ENCODE measurements around the gene SDK2.
"Not testable (repeated sequence)": the region's sequence is repeated elsewhere in the genome, so short reads cannot be mapped to it uniquely, and the experiment has no call there.

Gene SDK2

DNA sequence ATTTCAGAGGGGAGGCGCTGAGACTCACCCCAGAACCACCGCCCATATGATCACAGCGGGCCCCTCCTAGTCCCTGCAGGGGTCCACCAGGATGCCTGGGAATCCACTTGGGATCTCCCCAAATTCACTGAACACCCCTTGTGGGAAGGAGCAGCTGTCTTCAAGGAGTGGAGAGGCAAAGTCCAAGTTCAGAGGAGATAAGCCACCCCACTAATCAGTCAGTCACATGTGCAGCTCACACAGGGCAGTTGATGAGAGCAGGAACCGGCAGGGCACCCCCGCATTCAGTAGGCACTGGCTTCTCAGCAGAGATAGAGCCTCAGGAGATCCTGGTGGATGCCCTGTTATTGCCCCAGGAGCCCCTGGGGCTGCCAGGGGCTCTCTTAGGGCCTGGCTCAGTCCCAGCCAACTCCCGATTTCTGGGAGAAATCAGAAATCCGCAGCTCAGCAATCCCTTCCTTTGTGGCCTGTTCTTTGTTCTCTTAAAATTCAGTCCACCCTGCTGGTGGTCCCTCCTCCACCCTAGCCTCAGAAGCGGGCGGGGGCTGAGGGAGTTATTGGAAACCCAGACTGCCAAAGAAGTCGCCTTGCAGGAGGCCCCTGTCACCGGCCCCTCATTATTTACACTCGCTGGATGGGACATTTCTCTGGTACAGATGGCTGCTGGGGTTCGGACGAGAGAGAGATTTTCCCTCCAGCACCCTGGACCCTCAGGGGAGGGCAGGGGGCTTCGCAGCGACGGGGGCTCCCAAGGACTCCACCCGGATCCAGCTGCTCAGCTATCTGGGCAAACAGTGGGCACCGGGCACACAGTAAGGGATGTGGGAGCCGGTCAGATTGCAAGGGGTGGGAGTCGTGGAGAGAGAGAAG is 334.3 kb downstream of the SDK2 start:
- DNase-seq, result no peak

DNA sequence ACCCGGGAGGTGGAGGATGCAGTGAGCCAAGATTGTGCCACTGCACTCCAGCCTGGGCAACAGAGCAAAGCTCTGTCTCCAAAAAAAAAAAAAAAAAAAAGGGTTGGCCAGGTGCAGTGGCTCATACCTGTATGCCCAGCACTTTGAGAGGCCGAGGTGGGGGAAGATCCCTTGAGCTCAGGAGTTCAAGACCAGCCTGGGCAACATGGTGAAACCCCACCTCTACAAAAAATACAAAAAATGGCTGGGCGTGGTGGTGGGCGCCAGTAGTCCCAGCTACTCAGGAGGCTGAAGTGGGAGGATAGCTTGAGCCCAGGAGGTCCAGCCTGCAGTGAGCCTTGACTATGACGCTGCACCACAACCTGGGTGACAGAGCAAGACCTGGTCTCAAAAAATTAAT is 335.3 kb downstream of the SDK2 start:
- DNase-seq, result not testable (repeated sequence)

DNA sequence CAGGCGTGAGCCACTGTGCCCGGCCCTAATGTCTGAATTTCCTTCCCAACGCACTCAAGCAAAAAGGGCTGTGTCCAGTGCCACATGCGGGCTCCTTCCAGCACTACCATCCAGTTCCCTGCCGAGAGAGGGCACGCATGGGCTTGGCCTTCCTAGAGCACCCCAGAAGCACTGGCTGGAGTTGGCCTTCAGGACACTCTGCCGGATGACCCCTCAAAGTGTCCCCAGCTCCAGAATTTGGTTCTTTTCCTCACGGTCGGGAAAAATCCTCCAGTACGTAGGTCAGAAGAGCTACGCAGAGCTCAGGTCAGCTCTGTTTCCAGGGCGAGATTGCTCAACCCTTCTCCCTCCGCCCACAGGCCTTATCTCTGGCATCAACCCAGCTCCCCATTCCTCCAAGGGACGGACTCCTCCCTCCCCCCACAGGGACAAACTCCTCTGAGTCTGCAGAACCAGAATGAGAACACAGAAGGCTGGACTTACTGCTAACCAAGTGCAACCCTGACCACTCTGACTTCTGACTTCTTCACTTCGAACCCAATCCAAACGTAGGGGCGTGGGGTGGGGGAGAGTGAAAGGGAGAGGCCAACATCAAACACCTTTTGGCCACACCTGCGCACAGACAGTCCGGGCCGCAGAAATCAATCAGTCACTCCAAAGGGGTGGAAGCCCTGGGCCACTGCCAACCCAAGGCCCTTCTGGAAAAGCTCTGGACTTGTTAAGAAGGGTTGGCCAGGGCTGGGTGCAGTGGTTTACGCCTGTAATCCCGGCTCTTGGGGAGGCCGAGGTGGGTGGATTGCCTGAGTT is 336.0 kb downstream of the SDK2 start:
- no peak for DNase-seq

DNA sequence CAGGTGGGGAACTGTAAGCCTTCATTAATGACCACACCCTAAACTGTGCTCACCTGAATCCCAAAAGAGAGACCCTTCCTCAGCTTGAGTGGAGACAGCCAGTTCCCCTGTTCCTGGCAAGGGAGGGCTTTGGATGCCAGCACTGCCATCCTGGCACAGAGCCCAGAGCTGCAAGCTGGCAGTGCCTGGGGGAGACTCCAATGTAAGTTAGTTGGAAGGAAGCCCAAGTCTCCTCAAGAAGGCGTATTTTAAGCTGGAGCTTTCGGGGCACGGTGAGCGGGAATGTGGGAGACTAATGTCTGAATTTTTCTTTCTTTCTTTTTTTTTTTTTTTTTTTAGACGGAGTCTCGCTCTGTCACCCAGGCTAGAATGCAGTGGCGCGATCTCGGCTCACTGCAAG is 337.1 kb downstream of the SDK2 start:
- no peak for DNase-seq

DNA sequence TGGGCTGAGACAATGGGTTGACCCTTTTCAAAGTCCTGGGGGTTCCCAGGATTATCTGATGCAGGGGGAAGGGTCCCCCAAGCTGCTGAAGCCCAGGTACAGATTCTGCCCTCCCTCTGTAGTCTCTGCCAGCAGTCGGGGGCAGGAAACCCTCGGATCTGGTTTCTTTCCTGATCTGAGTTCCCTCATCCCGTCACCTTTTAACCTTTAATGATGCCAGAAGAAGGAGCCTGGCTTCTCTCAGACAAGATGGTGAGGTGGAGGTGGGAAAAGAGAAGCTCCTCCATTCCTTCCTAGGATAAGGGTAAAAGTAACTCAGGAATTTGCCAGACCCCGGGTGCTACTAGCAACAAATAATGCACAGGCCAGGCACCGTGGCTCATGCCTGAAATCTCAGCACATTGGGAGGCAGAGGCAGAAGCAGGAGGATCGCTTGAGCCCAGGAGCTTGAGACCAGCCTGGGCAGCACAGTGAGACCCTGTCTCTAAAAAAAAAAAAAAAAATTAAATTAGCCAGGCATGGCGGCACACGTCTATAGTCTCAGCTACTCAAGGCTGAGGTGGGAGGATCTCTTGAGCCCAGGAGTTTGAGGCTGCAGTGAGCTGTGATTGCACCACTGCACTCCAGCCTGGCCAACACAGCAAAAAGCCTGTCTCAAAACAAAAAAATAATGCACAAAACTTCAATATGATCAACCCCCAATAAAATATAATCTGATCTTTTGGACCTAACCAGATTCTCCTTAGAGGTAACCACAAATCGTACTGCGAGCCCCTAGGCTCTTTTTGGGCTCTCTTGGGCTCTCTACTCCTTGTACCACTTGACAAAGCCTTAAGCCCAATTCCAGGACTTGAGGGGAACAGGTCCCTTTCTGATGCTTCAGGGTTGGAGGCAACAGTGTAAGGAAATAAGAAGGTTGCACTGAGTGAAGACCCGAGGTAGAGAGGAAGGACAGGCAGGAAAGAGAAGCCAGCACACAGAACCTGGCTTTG is 338.1 kb downstream of the SDK2 start:
- DNase-seq, result no peak

DNA sequence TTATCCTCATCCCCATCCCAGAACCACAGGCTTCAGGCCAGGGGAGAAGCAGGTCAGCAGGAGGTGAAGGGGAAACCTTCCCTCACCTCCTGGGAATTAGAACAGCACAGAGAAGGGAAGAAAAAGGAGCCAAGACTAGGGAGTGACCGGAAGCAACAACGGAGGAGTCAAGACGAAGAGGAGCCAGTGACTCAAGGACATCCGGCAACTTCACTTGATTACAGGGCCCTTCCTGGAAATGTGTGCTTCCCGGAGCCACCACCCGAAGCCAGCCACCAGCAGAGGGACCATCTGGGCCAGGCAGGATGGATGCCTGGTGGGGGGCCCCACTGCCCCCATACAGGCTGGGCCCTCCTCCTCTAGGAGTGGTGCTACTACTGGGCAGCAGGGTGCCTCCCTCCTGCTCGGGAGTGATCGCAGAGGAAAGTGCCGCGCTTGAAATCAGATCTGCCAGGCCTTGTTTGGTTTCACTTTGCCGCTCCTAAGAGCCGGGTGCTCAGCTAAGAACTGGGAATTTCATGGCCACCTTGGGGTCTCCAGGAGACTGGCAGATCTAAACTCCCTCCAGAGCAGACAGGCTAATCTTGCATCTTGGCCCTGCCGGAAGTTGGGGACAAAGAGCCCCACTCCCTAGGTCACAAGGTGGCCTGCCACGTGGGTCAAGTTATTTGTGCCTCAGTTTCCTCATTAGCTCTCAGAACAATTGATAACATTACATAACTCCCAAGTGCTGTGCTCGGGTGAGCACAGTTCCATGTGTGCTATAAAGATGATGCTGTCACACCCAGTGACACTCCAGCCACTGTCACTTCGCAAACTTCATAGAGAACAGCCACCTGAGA is 339.1 kb downstream of the SDK2 start:
- DNase-seq, result no peak

DNA sequence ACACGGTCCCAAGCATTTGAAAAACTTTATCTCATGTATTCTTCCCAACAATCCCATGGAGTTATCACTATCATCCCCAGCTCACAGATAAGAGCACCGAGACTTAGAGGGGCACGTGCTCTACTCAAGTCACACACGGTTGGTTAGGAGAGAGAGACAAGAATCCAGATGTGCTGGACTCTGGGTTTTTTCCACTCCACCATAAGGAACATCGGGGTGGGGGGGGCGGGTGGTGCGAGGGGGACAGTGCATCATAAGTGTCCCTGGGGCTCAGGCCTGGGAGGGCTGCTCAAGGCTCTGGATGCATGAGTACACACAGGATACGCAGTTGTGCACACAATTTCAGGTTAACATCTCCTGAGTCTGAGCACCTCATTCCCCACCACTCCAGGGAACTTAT is 339.8 kb downstream of the SDK2 start:
- DNase-seq, result no peak

DNA sequence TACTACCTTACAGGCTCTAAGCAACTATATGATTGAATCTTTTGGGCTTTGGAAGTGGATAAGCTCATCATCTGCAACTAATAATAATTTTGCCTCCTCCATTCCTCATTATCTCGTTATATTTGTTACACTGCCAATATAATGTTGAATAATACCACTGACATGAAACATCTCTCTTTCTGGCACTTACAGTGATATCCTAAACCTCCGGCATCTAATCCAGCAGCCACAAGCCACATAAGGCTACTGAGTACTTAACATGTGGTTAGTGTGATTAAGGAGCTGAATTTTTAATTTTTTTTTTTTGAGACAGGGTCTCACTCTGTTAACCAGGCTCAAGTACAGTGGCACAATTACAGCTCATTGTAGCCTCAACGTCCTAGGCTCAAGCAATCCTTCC is 342.1 kb downstream of the SDK2 start:
- DNase-seq, result no peak

DNA sequence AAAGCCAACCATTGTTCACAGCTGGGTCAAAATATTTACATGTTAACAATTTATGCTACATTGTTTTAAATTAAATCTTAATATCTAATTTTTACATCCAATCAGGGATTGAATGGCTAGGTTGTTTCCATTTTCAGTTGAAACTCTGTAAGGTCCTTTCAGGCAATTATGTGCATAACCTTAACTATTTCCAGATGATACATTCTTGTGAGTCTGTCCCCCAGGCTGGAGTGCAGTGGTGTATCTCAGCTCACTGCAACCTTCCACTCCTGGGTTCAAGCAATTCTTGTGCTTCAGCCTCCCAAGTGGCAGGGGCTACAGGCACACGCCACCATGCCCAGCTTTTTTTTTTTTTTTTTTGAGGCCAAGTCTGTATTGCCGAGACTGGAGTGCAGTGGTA is 342.9 kb downstream of the SDK2 start:
- no peak for DNase-seq

DNA sequence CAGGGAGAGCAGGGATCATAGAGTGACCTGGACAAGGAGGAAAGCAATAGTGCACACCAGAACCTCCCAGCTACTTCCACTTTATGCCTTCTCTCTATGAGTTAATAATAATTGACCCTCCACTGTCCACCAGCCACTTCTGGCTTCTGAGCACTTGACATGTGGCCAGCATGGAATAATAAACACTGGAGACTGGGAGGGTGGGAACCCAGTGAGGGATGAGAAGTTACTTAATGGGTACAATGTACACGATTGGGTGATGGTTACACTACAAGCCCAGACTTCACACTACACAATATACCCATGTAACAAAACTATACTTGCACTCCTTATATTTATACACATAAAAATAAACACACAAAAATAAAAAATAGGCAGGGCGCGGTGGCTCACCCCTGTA is 343.9 kb downstream of the SDK2 start:
- no peak for DNase-seq

DNA sequence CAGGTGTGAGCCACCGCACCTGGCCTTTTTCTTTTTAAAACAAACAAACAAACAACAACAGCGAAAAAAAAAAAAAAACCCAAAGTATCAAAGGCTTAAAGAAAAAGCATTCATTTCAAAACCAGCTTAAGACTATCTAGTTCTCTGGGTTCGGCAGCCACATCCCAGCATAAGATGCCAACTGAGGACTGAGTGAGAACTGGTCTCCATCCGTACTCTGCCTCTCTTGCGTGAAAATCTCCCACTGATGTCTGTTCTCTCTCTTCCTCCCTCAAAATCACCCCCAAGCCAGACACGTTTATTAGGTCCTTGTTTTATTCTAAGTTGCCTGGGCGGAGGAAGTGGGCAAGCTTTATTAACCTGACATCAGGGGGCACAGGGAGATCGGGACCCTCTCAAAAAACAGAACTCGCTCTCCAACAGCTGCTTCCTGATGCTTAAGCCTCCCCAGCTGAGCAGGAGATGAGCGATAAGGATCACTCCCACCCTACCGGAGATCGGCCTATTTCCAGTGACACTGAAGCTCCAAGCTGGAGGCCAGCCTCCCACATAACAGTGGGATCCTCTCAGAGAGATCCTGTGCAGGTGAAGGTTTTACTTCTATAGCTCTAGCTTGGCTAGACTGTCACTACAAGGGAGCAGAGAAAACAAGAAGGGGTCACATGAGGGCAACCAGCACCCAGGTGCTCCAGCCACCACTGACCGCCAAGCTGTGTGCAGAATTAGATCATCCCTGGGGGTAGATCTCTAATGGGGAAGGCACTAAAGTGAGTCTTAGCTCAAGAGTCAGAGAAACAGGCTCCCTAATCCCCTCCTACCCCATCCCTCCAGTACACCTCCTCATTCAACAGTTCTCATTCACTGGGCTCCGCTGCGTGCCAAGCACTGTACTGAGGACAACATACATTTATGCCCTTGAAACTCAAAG is 346.0 kb downstream of the SDK2 start:
- DNase-seq, result no peak

DNA sequence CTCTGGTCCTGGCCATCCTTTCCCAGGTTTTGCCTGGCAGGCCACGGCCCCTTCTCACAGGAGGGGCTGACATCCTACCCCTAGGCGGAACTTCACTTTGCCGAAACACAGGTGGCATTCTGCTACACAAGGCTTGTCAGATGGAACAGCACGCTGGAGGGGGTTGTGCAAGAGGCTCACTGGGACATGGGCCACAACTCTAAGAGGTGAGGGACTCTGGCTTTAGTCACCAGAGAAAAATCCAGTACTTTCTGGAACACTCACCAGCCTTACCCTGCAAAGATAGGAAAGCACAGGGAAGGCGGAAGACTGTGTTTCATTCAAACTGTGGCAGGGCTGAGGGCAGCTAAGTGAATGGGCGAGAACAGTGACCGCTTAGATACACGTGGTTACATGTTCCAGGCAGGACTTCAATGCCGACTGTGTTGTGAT is 350.7 kb downstream of the SDK2 start:
- no peak for DNase-seq

DNA sequence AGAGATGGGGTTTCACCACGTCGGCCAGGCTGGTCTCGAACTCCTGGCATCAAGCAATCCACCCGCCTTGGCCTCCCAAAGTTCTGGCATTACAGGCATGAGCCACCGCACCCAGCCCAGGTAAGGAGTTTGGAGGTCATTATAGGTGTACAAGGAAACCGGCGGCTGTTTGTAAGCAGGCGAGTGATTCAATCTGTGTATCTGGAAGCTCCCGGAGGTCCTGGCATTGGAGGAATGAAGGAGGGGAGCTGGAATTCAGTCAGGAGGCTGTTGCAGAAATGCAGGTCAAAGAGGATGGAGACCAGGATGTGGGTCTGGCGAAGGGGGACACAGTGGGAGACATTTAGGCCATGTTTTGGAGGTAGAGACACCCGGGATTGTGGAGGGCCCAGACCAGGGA is 351.2 kb downstream of the SDK2 start:
- no peak for DNase-seq

DNA sequence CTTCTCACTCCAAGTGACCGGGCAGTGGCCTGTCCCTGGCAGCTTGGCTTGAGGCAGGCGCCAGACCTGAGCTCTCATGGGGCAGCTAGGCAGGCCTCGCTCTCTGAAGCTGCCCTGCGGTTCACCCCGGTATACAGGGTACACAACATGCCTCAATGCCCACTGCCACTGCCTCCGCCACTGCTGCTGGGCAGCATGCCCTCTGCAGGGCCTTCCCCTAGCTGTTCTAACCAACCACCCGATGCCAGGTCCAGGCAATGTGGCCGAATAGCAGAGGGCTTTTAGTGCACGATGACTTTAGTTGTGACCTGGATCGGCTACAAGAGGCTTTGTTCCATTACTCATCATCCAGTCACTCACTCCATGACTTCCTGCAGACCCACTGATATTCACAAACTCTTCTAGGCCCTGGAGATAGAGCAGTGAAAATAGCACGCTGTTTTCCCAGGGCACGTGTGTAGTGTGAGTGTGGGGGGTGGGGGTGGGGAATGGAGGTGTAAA is 352.2 kb downstream of the SDK2 start:
- DNase-seq, result no peak

DNA sequence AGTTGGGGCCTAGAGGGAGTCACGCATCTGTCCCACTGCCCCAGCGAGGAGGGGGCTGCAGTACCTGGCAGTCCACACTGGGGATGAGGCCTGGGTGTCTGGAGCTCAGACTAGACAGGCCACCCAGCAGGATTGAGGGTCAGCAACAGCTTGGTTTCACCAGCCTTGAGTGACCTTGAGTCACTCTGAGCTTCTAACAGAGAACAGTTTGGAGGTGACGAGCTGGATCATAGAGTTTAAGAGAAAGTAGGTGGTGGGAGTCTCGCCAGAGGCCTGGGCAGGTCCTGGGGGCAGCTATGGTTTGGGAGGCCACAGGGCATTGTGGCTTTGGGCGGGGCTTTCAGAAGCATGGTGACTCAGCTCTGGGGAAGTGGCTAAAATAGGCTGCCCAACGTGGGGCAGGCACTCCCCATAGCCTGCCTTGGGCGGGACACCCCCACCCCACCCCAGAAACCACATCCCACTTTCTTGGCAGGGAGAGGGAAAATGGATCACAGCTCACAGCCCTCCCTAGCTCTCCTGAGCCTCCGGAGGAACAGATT is 352.9 kb downstream of the SDK2 start:
- DNase-seq, result no peak

DNA sequence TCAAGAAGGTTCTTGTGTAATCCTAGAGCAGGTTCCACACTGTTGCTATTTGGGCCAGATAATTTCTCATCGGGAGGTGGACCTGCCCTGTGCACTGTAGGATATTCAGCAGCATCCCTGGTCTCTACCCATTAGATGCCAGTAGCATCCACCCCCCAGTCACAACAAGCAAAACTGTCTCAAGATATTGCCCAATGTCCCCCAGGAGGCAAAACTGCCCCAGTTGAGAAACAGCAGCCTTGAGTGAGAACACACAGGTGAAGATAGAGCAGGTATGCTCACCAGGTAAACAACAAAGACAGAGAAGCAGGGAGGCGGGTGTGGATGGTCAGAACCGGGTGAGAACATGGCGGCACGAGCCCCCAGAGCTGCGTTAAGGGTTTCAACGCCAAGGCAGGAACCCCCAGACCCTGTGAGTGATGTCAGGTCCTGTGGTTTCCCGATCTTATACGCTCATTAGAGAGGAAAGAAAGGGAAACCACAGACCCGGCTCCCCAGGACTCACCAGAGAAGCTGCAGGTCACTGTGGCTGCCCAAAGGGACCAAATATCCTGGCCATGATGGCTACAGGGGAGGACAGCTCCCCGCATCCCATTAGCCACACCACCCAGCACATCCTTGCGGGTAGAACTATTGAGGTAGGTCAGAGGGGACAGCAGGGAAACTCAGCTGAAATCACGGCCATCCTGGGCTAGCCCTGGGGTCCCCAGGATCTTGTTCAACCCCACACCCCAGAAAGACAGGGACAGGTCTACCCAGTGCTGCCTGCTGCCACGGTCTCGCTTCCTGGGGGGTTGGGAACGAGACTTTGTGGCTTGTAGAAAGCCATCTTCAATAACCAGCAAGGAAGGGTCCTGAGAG is 353.6 kb downstream of the SDK2 start:
- DNase-seq, result no peak

DNA sequence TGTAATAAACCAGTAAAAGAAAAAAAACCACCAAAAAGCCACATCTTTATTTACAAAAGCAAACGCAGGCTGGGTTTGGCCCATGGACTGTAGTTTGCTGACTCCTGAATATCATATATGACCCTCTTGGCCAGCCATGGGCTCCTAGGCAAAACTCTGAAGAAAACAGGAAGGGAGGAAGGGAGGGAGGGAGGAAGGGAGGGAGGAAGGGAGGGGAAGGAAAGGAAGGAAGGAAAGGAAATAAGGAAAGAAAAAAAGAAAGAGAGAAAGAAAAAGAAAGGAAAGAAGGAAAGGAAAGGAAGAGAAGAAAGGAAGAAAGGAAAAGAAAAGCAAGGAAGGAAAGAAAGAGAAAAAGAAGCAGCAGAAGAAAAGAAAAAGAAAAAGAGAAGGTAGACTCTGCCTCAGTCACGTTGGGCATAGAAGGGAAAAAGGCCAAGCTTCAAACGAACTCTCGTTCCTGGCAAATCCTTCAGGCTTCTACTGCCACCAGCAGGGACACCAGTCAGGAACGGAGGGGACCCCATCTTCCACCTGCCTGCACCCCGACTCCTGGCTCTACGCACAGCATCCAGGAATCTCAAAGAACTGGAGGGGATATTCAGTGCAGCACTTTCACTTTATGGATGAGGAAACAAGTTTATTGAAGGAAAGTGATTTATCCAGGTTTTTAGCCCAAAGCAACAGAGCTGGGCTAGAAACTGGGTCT is 354.5 kb downstream of the SDK2 start:
- no peak for DNase-seq

DNA sequence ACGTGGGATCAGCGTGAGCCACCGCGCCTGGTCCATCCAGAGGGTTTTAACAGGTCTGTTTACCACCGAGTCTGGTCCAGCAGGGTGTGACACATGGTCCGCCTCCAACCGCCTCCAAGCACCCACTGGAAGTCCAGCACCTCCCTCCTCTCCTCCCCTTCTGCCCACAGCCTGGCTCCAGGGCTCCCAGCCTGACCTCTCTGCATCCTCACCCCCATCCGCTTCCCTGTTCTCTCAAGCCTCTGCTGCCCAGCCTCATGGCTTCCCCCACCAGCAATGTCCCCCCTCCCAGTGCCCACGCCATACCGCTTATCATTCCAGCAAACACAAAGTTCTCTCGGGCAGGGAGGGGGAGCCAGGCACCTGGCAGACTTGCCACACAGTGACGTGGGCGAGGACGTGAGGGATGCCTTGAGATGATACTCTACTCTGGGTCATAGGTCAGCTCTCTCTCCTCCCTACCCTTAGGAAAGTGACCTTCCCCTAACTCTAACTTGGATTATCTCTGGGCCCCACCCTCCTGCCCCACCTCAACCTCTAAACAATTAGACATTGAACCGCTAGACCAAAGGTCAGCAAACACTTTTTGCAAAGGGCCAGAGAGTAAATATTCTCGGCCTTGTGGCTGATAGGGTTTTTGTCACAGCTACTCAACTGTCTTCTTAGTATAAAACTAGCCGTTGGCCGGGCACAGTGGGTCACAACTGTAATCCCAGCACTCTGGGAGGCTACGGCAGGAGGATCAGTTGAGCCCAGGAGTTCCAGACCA is 355.5 kb downstream of the SDK2 start:
- DNase-seq, result no peak

Data from activated CD8-positive, alpha-beta memory T cell treated with anti-CD3 and anti-CD28 coated beads for 24 hours (primary cell).